Esophagus muscularis mucosa (tissue), 3 donors: Measurements from ENCODE around the gene ZC3H8.

Experiments used
- EP300 ChIP-seq: sonication (generic); formaldehyde crosslinking; IDR thresholded peaks from one replicate; pipeline ENCODE4 v1.6.1; 2017; ENCODE audit warnings: antibody characterized with exemption
- TF ChIP-seq, protein P1 (sequence below), 3 experiments: fragments of 200-600 bp in 2 of 3; fragments of 450-650 bp in 1 of 3; sonication (generic) in 2 of 3; IDR thresholded peaks; one replicate each; pipeline ENCODE4 v1.5.1; 2017 to 2019; ENCODE audit warnings: antibody characterized with exemption in 3 of 3, mild to moderate bottlenecking in 2 of 3, moderate library complexity in 1 of 3

DNA sequence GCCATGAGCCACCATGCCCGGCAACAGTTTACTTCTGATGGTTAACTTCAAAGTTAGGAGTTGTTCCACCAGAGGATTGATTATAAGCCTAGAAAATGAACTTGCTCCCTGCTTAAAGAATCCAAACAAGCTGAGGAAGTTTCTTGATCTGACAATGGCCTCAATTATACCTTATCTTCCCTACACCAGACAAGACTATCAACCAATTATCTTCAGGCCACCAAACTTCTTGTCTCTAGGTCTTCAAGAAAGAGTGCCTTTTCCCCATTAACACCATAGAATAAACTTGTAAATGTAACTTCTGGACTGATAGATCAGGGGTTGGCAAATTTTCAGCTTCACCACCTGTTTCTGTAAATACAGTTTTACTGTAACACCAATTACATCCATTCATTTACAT is 15.0 kb downstream of the ZC3H8 start:
- TF ChIP-seq, protein P1, sequence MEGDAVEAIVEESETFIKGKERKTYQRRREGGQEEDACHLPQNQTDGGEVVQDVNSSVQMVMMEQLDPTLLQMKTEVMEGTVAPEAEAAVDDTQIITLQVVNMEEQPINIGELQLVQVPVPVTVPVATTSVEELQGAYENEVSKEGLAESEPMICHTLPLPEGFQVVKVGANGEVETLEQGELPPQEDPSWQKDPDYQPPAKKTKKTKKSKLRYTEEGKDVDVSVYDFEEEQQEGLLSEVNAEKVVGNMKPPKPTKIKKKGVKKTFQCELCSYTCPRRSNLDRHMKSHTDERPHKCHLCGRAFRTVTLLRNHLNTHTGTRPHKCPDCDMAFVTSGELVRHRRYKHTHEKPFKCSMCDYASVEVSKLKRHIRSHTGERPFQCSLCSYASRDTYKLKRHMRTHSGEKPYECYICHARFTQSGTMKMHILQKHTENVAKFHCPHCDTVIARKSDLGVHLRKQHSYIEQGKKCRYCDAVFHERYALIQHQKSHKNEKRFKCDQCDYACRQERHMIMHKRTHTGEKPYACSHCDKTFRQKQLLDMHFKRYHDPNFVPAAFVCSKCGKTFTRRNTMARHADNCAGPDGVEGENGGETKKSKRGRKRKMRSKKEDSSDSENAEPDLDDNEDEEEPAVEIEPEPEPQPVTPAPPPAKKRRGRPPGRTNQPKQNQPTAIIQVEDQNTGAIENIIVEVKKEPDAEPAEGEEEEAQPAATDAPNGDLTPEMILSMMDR (IDR thresholded peaks at IDR 0.05), result no peak
- no peak for TF ChIP-seq EP300
